ENCODE measurements around the gene TMPRSS9. TPM values are rescaled to one million over a fixed set of nuclear protein-coding genes. Genes with fewer than 3 reads are reported as not detected.
A peak's percentile ranks its signal among the peaks of the same experiment; 100 is the strongest.
"Not testable (repeated sequence)": the region's sequence is repeated elsewhere in the genome, so short reads cannot be mapped to it uniquely, and the experiment has no call there.

TMPRSS9 gene
- total and polyA plus RNA-seq, 2 of the 13 experiments (the other 11 are each of a cell fraction or from before 2014, with no cell fraction given): 2.5 to 5.2 TPM

DNA sequence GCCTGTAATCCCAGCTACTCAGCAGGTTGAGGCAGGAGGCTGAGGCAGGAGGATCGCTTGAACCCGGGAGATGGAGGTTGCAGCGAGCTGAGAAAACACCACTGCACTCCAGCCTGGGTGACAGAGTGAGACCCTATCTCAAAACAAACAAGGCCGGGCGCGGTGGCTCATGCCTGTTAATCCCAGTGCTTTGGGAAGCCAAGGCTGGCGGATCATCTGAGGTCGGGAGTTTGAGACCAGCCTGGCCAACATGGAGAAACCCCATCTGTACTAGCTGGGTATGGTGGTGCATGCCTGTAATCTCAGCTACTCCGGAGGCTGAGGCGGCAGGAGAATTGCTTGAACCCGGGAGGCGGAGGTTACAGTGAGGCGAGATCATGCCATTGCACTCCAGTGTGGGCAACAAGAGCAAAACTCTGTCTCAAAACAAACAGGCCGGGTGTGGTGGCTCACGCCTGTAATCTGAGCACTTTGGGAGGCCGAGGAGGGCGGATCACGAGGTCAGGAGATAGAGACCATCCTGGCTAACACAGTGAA, 35.3 kb downstream of the TMPRSS9 start:
- H3K9me3 ChIP-seq (ENCODE audit: low read length); DNase-seq (ENCODE audit: low spot score); CTCF ChIA-PET (ENCODE audit: low intra/inter-chr PET ratio, low total read pairs); intact Hi-C loops (cut with micrococcal nuclease; ENCODE audit: unreplicated experiment); H3K79me2 ChIP-seq (ENCODE audit: insufficient read depth, low read length); in situ Hi-C loops (cut with HindIII; ENCODE audit: extremely low pct_ligation_motif_present, low pct_unique_long_range_greater_than_20kb); H3K36me3 ChIP-seq (replicated peaks in 1 of 2; ENCODE audit: control insufficient read depth in 1 of 2, insufficient read depth in 2 of 2, low read length in 2 of 2); H2AFZ ChIP-seq (ENCODE audit: low read length); H3K27me3 ChIP-seq (ENCODE audit: control insufficient read depth in 1 of 2, insufficient read depth in 2 of 2, low read length in 2 of 2); FAIRE-seq; H4K20me1 ChIP-seq (ENCODE audit: insufficient read depth, low read length); TF ChIP-seq NONO (IDR thresholded peaks at IDR 0.05): not testable (repeated sequence)
- Histone ChIP-seq H3K27ac (ENCODE audit: extremely low read length, insufficient read depth, low read length) (peak overlapping the region; percentile 85), H3K4me3 (replicated peaks in 1 of 3; ENCODE audit: insufficient read depth in 1 of 3, low read depth in 2 of 3, low read length in 3 of 3) (peak overlapping the region; percentile 27 to 66 (median 37); a peak in 3 of 6 replicates), H3K4me1 (ENCODE audit: insufficient read depth, low read length) (peaks cover 46% of the 10 kb centered on the region), H3K4me2 (ENCODE audit: low read depth, low read length) (peak overlapping the region; percentile 85), H3K9ac (ENCODE audit: insufficient read depth, low read depth, low read length) (peak overlapping the region; percentile 57)
- TSS peak; percentile 86 for BruUV-seq (replicated peaks)
- POLR2A ChIA-PET: interaction anchor here (0.8 to 5.9 kb wide), 16 partner anchors 9 to 226 kb away, joined by 3 to 92 read pairs (median 5); partner anchors contain the start of genes GADD45B, LMNB2 and TIMM13
- ATAC-seq: peak; percentile 28
- 5% methylated on average over 12 of the region's 18 CpGs for WGBS (ENCODE audit: low lambda C conversion rate)
- TF ChIP-seq ZMYM2 (CRISPR knock-in tag; IDR thresholded peaks at IDR 0.05): peak; percentile 27; the same call in 1 of the 2 replicates
- TF ChIP-seq ZNF460 (CRISPR knock-in tag; IDR thresholded peaks at IDR 0.05; ENCODE audit: borderline replicate concordance): peak; percentile 90
- TF ChIP-seq, protein P1, sequence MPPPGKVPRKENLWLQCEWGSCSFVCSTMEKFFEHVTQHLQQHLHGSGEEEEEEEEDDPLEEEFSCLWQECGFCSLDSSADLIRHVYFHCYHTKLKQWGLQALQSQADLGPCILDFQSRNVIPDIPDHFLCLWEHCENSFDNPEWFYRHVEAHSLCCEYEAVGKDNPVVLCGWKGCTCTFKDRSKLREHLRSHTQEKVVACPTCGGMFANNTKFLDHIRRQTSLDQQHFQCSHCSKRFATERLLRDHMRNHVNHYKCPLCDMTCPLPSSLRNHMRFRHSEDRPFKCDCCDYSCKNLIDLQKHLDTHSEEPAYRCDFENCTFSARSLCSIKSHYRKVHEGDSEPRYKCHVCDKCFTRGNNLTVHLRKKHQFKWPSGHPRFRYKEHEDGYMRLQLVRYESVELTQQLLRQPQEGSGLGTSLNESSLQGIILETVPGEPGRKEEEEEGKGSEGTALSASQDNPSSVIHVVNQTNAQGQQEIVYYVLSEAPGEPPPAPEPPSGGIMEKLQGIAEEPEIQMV (CRISPR knock-in tag; IDR thresholded peaks at IDR 0.05; ENCODE audit: low read depth): peak; percentile 49; the same call in 1 of the 2 replicates
- TF ChIP-seq KAT7 (CRISPR knock-in tag; IDR thresholded peaks at IDR 0.05; ENCODE audit: borderline replicate concordance): peak; percentile 68; the same call in 1 of the 2 replicates
- TF ChIP-seq, protein P2, sequence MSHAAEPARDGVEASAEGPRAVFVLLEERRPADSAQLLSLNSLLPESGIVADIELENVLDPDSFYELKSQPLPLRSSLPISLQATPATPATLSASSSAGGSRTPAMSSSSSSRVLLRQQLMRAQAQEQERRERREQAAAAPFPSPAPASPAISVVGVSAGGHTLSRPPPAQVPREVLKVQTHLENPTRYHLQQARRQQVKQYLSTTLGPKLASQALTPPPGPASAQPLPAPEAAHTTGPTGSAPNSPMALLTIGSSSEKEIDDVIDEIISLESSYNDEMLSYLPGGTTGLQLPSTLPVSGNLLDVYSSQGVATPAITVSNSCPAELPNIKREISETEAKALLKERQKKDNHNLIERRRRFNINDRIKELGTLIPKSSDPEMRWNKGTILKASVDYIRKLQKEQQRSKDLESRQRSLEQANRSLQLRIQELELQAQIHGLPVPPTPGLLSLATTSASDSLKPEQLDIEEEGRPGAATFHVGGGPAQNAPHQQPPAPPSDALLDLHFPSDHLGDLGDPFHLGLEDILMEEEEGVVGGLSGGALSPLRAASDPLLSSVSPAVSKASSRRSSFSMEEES (CRISPR knock-in tag; IDR thresholded peaks at IDR 0.05): peak; percentile 49; the same call in 1 of the 2 replicates
- TF ChIP-seq FOXJ3 (CRISPR knock-in tag; IDR thresholded peaks at IDR 0.05; ENCODE audit: borderline replicate concordance): 0 out of 2 replicates have a peak, but pooled peaks have one; percentile 14
- TF ChIP-seq NONO (CRISPR knock-in tag; conservative IDR thresholded peaks at IDR 0.05): peak; percentile 54; the same call in 1 of the 2 replicates
- peak; percentile 41; the same call in 1 of the 2 replicates for TF ChIP-seq ZNF501 (CRISPR knock-in tag; IDR thresholded peaks at IDR 0.05)
- TF ChIP-seq SSRP1 (CRISPR knock-in tag; IDR thresholded peaks at IDR 0.05): peak; percentile 36; the same call in 1 of the 2 replicates
- TF ChIP-seq ZMYM3 (CRISPR knock-in tag; IDR thresholded peaks at IDR 0.05): peak; percentile 92; the same call in 1 of the 2 replicates
- TF ChIP-seq GLI4 (CRISPR knock-in tag; IDR thresholded peaks at IDR 0.05; ENCODE audit: borderline replicate concordance): 0 out of 2 replicates have a peak, but pooled peaks have one; percentile 41
- TF ChIP-seq, protein P3, sequence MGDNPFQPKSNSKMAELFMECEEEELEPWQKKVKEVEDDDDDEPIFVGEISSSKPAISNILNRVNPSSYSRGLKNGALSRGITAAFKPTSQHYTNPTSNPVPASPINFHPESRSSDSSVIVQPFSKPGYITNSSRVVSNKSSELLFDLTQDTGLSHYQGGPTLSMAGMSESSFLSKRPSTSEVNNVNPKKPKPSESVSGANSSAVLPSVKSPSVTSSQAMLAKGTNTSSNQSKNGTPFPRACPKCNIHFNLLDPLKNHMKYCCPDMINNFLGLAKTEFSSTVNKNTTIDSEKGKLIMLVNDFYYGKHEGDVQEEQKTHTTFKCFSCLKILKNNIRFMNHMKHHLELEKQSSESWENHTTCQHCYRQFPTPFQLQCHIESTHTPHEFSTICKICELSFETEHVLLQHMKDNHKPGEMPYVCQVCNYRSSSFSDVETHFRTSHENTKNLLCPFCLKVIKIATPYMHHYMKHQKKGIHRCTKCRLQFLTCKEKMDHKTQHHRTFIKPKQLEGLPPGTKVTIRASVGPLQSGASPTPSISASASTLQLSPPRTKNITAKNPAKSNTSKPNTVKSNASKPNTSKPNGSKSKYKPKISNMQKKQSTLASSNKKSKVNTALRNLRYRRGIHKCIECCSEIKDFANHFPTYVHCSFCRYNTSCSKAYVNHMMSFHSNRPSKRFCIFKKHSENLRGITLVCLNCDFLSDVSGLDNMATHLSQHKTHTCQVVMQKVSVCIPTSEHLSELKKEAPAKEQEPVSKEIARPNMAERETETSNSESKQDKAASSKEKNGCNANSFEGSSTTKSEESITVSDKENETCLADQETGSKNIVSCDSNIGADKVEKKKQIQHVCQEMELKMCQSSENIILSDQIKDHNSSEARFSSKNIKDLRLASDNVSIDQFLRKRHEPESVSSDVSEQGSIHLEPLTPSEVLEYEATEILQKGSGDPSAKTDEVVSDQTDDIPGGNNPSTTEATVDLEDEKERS (CRISPR knock-in tag; IDR thresholded peaks at IDR 0.05): peak; percentile 89
- TF ChIP-seq ZNF317 (CRISPR knock-in tag; IDR thresholded peaks at IDR 0.05): peak; percentile 56; the same call in 1 of the 2 replicates
